GM21576 (cell line): ENCODE data around the gene GRSF1.
A peak's percentile ranks its signal among the peaks of the same experiment; 100 is the strongest.
"Not testable (repeated sequence)": the region's sequence is repeated elsewhere in the genome, so short reads cannot be mapped to it uniquely, and the experiment has no call there.

Experiments
- ATAC-seq: cut with Tn5 transposase; IDR thresholded peaks from one replicate; pipeline ENCODE4 v1.9.1; 2021; ENCODE audit warnings: mild to moderate bottlenecking, moderate library complexity; ENCODE audit not compliant: unreplicated experiment

GRSF1 gene, protein sequence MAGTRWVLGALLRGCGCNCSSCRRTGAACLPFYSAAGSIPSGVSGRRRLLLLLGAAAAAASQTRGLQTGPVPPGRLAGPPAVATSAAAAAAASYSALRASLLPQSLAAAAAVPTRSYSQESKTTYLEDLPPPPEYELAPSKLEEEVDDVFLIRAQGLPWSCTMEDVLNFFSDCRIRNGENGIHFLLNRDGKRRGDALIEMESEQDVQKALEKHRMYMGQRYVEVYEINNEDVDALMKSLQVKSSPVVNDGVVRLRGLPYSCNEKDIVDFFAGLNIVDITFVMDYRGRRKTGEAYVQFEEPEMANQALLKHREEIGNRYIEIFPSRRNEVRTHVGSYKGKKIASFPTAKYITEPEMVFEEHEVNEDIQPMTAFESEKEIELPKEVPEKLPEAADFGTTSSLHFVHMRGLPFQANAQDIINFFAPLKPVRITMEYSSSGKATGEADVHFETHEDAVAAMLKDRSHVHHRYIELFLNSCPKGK

DNA sequence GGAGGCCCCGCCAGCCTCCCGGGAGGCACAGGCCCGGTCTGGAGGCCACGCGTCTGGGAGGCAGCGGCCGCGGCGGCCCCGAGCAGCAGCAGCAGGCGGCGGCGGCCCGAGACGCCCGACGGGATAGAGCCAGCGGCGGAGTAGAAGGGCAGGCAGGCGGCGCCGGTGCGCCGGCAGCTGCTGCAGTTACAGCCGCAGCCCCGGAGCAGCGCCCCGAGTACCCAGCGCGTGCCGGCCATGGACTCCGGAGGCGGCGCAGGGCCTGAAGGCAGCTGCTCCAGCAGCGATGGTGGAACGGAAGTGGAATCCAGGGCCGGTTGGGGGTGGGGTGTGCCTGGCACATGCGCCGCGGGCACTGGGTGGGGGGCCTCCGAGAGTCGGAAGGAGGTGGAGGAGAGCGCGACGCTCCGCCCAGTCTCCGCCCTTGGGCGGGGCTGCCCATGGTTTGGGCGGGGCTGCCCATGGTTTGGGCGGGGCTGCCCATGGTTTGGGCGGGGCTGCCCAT lies at the start of gene GRSF1:
Gene GRSF1 (minus strand): TSS at position 302 of the 505 bp plus-strand sequence. CDS start 63 bp downstream, at position 239.
- peak; percentile 59 for ATAC-seq

DNA sequence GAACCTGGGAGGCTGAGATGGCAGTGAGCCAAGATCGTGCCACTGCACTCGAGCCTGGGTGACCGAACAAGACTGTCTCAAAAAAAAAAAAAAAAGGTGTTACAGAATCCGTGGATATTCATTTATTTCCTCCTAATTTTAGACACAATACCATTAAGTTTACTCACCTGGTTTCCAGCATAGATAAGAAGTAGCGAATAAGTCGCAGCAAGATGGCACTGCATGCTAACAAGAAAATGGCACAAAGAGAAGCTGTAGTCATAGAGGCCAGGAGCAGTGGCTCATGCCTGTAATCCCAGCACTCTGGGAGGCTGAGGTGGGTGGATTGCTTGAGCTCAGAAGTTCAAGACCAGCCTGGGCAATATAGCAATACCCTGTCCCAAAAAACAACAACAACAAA lies 45.5 kb upstream of the GRSF1 start:
- peak; percentile 59 for ATAC-seq

DNA sequence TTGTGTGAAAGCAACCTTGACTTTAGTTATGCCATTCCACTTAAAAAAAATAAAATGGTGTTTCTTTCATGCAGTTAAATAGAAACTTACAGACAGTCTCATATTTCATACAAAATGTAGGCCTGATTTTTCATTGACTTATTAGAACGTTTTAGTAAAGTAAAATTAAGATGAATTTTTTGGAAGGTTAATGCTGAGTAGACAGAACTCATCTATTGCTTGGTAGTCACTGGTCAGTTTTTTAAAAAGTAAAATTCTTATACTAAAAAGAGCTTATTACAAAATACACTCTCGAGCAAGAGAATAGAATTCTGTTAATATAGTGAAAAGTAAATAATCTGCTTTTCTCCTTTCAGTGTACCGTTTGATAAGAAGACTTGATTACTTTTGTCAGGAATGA lies 41.0 kb upstream of the GRSF1 start:
- no peak for ATAC-seq

DNA sequence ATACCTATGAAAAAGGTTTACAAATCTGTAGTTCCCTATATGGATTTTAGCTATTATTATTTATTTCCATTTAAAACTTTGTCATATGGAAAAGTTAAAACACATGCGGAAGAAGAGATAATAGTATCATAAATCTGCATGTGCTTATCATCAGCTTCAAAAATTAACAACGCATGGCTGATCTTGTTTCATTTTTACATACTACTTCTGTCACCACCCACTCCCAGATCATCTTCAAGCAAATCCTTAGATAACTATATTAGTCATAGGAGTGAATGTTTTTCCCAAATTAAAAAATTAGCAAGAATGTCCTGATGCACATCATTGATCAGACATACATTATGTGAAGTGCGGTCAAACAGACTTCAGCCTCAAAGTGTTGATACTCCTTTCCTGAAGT lies 37.9 kb upstream of the GRSF1 start:
- no peak for ATAC-seq

DNA sequence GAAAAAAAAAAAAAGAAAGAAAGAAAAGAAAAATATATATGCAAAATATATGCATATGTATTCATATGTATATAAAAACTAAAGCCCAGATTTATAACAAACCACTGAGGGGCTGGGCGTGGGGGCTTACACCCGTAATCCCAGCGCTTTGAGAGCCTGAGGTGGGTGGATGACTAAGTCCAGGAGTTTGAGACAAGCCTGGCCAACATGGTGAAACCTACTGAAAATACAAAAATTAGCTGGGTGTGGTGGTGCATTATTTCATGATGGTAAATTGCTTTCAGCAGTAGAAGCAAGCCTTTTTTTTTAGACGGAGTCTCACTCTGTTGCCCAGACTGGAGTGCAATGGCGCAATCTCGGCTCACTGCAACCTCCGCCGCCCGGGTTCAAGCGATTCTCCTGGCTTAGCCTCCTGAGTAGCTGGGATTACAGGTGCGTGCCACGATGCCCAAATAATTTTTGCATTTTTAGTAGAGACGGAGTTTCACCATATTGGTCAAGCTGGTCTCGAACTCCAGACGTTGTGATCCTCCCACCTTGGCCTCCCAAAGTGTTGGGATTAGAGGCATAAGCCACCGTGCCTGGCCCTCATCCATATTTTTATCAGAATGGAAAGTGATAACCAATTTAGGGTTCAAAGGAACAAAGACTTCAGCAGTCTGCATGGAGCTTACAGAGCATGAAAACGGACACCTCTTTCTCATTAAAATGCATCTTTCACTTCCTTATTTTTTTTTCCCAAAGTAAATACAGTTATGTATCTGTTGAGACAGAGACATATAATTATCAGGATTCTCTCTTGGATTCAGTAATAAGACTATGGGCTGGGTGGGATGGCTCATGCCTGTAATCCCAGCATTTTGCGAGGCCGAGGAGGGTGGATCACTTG lies 34.8 kb upstream of the GRSF1 start:
- peak; percentile 77 for ATAC-seq

DNA sequence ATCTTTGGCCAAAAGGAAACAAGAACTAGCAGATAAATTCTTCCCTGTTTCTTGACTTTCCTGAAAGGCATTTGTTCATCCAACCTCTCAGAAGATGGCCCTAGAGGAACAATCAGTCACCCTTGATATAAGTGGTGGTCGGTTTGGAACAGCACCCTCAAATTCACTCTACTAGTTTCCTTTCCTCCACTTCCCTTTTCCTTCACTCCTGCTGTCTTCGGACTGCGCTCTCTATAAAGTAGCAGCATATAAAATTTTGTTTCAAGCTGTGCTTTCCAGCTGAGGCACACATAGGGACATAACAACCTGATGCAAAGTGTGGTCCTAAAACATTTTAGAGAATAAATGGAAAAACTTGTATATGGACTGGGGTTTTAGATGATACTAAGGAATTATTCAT lies 33.5 kb upstream of the GRSF1 start:
- ATAC-seq: no peak

DNA sequence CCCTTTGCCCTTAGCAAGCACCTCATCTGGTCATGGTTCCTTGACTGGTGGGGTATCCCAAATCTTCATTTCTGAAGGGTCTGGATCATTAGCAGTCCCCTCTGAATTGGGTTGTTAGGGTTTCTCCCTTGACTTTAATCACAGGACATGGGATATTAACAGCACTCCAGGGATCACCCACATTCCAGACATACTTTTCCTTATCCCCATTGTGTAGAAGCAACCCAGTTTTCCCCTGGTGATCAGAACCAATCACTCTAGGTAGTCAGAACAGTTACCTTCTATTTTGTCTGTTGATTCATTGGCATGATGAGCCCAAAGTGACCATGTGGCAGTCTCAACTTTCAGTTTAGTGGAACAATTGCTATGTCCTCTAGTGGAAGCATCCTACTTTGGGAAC lies 29.1 kb upstream of the GRSF1 start:
- no peak for ATAC-seq

DNA sequence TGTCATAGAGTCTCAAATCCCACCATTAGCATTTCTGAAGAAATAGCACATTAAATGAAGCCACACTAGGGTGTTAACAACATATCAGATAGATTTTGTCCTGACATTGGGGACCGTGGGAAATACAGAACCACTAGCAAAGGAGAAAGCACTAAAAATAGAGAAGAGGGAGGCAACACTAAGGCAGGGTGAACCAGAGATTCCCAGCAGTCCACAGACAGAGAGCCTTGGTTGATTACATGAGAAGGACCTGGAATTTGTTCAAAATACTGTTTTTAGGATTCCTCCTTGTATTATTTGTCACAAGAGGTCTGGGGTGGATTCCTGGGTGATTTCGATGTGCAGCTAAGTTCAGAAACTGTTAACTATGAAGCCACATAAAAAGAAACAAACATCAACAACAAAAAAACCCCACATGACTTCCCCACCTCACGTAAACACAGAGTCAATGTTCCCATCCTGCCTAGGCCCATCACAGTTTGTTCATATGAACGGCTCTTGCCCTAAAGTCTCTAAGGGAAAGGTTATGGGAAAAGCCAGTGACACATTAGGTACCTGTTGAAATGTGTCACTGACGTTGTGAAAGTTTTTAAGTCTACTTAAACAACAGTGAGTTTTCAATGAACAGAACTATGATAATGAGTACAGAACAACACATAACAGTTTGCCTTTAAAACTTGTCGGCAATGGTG lies 23.6 kb upstream of the GRSF1 start:
- peak; percentile 51 for ATAC-seq

DNA sequence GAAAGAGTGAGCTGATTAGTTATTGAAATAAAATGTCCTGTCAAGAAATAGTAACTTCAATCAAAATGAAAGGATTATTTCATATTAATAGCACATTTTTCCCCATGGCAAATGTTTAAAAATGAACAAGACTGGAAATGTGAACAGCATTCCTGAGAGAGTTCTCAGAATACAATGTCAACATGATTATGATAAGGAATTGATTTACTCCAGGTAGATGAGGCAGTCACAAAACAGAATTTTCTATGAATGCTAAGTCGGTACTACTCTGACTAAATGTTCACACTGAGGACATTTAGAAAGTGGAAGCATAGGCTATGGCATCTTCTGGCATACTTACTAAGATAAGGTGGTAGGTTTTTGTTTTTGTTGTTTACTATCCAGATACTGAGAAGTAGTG lies 19.4 kb upstream of the GRSF1 start:
- ATAC-seq: no peak

DNA sequence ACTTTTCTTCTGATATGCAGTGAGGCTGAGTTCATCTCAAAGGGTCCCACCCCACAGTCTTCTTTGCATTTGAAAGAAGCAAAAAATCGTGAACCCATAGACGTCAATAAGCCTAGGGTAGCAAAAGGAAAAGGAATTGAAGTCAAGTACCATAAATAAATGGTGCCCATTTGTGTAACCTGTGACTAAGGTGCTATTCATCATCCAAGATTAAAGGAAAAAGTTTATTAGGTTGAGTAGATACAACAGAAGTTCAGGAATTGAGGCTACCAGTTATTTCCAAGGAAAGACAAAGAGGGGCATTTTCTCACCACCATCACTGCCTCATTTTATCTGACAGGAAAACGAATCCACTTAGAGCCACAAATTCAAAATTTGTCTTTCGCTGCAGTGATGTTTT lies 18.8 kb upstream of the GRSF1 start:
- ATAC-seq: no peak

DNA sequence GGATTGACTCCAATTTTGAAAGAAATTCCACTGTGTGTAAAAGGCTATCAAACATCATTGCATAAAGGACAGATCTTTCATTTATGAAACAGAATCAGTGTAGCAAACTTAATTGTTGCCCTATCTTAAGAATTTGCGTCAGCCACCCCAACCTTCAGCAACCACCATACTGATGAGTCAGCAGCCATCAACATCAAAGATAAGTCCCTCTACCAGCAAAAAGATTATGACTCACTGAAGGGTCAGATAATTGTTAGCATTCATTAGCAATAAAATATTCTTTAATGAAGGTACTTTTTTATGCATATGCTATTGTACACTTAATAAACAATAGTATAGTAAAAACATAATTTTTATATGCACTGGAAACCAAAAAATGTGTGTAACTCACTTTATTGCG lies 15.8 kb upstream of the GRSF1 start:
- ATAC-seq: no peak

DNA sequence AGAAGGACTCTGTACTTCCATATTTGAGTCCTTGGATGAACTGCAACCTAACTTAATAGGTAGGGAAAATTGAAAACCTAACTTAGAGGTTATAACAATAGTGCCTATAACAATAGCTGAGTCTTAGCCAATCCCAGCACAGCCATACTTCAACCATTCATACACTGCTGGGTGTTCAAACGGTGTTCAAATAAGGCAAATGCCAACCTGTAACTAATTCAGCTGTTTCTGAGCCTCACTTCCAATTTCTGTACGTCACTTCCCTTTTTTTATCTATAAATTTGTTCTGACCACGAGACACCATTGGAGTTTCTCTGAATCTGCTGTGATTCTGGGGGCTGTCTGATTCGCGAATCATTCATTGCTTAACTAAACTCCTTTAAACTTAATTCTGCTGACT lies 9.6 kb upstream of the GRSF1 start:
- ATAC-seq: no peak

DNA sequence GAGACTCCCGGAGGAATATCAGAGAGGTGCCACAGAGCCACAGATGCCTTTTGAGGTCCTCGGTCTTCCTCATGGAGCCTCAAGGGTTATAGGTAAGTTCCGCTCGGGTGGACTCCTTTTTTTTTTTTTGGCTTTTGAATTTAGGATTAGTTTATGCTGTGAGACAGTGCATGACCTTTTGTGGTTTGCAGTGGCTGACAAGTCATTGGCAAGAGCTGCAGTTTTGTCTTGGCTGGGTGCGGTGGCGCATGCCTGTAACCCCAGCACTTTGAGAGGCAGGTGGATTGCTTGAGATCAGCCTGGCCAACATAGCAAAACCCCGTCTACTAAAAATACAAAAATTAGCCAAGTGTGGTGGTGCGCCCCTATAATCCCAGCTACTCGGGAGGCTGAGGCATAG lies 4.5 kb upstream of the GRSF1 start:
- ATAC-seq: no peak

DNA sequence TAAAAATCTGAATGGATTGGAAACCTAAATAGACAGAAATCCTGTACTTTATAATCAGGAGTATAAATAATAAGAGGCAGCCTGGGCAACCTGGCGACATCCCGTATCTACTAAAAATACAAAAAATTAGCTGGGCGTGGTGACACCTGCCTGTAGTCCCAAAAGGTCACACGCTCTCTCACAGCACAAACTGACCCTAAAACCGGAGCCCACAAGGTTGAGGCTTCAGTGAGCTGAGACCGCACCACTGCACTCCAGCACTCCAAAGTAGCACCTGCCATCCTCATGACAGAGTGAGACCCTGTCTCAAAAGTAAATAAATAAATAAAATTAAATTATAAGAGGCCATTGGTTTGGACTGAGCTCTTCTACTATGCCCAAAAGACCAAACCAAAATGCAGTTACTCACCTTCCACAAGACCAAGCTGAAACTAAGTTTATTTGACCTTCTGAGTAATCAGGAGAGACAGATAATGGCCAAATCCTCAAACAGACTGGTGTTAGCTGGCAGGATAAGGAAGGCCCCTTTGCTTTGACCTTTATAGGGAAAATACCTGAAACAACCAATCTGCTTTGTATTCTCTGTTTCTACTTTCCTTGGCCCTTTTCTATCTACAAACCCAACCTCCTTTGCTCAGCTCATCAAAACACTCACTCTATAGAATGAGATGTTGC lies 3.2 kb upstream of the GRSF1 start:
- peak; percentile 32 for ATAC-seq

DNA sequence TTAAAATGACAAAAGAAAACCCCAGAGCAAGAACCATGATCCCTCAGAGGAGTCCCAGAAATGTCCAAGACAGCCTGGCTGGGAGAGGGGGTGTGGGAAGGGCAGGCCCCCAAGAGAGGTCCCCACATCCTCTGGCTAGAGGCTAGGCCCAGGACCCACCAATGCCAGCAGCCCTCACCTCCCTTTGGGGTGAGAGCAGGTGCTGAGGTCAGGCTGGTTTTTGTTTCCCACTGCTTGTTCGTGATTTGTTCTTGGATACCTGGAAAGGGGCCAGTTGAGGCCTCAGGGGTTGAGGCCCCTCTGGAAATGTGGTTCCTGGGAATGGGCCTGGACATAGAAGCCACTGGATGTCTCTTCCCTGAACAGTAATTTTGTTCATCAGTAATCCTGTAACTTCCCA lies 2.3 kb upstream of the GRSF1 start:
- ATAC-seq: no peak

DNA sequence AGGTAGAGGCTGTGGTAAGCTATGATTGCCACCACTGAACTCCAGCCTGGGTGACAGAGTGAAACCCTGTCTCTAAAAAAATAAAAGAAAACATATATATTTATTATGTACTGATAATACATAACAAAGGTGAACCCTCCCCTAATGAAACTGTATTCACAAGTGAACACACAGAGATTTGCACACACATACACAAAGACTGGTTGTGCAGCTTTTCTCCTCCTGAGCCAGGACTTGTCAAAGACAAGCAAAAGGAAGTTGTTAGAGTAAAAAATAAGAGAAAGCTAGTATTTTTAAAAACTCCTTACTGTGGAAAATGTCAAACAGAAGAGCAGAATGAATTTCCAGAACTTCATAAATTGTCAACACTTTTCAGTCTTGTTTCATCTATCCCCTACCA lies 1.5 kb upstream of the GRSF1 start:
- ATAC-seq: no peak

DNA sequence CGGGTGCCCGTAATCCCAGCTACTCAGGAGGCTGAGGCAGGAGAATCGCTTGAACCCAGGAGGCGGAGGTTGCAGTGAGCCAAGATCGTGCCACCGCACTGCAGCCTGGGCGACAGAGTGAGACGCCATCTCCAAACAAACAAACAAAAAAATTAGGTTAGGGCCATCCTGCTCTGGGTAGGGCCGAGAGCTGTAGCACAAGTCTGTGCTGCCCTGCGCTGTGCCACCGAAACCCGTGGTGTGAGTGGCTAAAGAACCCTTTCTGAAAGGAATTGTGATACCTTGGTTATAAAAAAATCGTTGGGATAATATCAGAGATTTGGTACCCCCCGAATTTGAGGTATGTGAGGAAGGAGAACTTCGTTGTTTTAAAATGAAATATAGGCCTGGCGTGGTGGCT lies 941 bp upstream of the GRSF1 start:
- not testable (repeated sequence) for ATAC-seq

DNA sequence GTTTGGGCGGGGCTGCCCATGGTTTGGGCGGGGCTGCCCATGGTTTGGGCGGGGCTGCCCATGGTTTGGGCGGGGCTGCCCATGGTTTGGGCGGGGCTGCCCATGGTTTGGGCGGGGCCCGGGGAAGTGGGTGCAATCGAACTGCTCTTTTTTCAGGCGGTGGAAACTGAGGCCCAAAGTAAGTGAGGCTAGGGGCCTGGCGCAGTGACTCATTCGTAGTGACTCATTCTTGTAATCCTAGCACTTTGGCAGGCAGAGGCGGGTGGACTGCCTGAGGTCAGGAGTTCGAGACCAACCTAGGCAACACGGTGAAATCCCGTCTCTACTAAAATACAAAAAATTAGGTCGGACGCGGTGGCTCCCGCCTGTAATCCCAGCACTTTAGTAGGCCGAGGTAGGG lies 447 bp upstream of the GRSF1 start:
- not testable (repeated sequence) for ATAC-seq

DNA sequence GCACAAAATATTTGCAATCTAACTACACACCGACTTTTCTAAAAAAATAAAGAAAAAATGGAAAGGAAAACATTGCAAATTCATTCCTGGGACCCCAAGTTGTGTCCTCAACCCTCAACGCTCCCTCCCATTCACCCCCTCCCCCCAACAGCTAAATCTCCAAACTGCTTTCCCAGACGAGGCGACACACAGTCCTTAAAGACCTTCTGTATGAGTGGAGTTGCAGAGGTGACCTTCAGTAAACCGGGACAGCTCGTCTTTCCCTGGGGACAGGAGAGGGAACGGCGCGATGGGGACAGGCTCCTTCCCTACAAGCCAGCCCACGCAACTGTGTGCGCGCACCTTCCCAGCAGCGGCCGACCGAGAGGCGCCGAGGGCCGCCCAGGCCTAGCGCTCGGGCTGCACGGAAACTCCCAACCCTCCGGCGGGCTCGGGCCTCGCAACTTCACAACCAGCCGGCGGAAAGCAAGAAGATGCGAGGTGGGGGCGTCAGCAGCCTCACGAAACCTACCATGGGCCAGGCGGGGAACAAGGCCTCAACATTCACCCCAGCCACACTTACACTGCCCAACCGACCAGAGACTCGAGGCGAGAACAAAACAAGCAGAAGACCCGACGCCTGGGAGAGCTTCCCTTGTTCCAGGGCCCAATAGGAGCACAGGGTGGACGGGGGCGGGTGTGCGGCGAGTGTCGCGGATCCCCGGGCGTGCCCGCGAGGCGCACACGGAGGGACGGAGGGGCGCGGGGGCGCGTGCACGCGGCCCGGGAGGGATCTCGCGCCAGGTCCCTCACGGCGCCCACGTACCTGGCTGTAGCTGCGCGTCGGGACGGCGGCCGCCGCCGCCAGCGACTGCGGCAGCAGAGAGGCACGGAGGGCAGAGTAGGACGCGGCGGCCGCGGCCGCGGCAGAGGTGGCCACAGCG lies 763 bp downstream of the GRSF1 start:
- ATAC-seq: peak; percentile 42
